Fibroblast of peridontal ligament (primary cell): Measurements from ENCODE around the gene EMC9.

Experiments
- DNase-seq: peaks from one replicate; pipeline ENCODE4 v3.0.0-alpha.2; 2010; ENCODE audit errors: extremely low read depth

Gene EMC9

DNA sequence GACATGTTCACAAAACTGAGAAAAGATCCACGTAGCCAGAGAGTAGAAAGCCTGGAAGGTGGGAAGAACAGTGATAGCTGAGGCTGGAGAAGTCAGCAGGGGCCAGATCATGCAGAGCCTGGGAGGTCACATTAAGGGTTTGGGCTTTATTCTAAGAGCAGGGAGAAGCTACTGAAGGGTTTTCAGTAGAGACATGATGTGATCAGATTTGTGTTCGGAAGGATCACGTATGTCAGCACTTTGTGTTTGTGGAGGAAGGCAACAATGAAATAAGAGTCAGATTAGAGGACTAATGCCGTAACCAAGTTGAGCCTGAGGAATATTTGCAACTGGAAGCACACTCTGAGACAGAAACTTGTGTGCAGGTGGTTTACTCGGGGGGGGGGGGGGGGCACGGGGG is 51.5 kb downstream of the EMC9 start:
- no peak for DNase-seq
